22Rv1 (cell line): ENCODE results near the gene C1QTNF12.

Experiments
- CTCF ChIP-seq: fragments of 450-650 bp; IDR thresholded peaks from 2 replicates; pipeline ENCODE4 v1.5.1; 2017; ENCODE audit warnings: mild to moderate bottlenecking
- ZFX ChIP-seq: fragments of 450-650 bp; IDR thresholded peaks from 2 replicates; pipeline ENCODE4 v1.6.1; 2017; ENCODE audit warnings: antibody characterized with exemption, borderline replicate concordance

- TF ChIP-seq CTCF: no peak
- TF ChIP-seq ZFX: no peak
These were observed 49.9 kb downstream of the C1QTNF12 start for GRCh38 chr1:1196431-1197187.
